ENCODE measurements around the gene AADACL2. TPM values are rescaled to one million over a fixed set of nuclear protein-coding genes. Genes with fewer than 3 reads are reported as not detected.
"Not testable (repeated sequence)": the region's sequence is repeated elsewhere in the genome, so short reads cannot be mapped to it uniquely, and the experiment has no call there.

The AADACL2 gene
- polyA plus RNA-seq, 2 of the 4 experiments (the other 2 are of a cell fraction) = not detected

DNA sequence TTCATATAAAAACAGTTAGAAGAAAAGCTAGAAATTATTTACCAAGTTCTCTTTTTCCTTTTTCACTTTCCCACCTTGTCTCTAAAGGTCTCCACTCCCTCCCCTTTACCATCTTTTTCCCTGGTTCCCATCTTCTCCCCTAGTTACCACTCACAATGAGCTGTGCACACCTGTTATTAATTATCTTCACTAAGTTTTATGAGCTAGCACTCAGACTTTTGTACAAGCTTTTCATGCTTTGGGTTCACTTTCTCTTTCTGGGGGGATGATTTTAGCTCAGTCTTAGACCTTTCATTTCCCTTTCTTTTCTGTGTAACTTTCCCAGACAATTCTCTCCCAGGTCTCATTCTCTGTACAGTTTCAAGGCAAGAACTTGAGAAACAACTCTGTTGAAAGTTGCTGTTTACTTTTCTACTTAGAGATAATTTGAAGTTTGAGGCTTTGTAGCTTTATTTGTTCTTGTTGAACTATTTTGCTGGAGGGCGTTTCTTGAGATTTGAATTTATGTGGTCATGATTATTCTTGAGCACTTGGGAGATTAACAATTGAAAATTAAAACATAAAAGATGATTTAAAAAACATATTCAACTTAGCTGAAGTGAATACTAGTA is 56.2 kb downstream of the AADACL2 start:
- WGBS (ENCODE audit: missing lambda C conversion rate) = 41% methylated on average over 1 of the region's 1 CpG
- POLR2A ChIA-PET = no interaction called here
- no peak for DNase-seq (ENCODE audit: low read depth in 1 of 2, low spot score in 1 of 2)
- peaks cover 71% of the 10 kb centered on the region for H3K4me1 ChIP-seq
- peak overlapping the region; percentile 29 to 57; a peak in 4 of 6 replicates for H3K27ac ChIP-seq
- no peak for ATAC-seq
- TF ChIP-seq FOSL2 (IDR thresholded peaks at IDR 0.05) (no peak), FOSL2 (CRISPR knock-in tag; IDR thresholded peaks at IDR 0.05) (peak; percentile 4; the same call in 1 of the 2 replicates), CEBPB (IDR thresholded peaks at IDR 0.05) (peak in 1 of 2 experiments; percentile 6; a peak in 1 of 4 replicates), HOXA7 (CRISPR knock-in tag; IDR thresholded peaks at IDR 0.05) (peak; percentile 49), ZC3H11A (IDR thresholded peaks at IDR 0.05) (no peak), CHD2 (IDR thresholded peaks at IDR 0.05; ENCODE audit: low read length, partially characterized antibody) (no peak)
- CTCF ChIA-PET = no interaction called here
- peak overlapping the region; percentile 24 for H3K4me2 ChIP-seq
- FAIRE-seq = no peak
- no peak overlapping the region for H3K4me3 ChIP-seq
- peaks cover 2% of the 10 kb centered on the region; the same call in 1 of the 3 replicates for H3K9me3 ChIP-seq

DNA sequence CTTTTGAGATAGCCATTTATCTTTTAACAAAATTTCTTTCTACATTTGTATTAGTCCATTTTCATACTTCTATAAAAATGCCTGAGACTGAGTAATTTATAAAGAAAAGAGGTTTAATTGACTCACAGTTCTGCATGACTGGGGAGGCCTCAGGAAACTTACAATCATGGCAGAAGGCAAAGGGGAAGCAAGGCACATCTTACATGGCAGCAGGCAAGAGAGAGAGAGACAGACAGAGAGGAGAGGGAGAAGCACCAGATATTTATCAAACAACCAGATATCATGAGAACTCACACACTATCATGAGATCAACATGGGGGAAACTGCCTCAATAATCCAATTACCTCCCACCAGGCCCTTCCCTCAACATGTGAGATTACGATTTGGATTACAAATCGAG is 57.0 kb downstream of the AADACL2 start:
- ATAC-seq; DNase-seq (ENCODE audit: low read depth in 1 of 2, low spot score in 1 of 2); FAIRE-seq; POLR2A ChIA-PET; H3K4me2 ChIP-seq; H3K9me3 ChIP-seq; CTCF ChIA-PET; H3K4me3 ChIP-seq: not testable (repeated sequence)
- WGBS (ENCODE audit: missing lambda C conversion rate) = 99% methylated on average over 2 of the region's 2 CpGs
- 0 out of 2 replicates have a peak, but pooled peaks have one; percentile 35 for TF ChIP-seq FOSB (CRISPR knock-in tag; IDR thresholded peaks at IDR 0.05)
- H3K27ac ChIP-seq = peak overlapping the region; percentile 11 to 48; a peak in 4 of 6 replicates
- H3K4me1 ChIP-seq = peaks cover 76% of the 10 kb centered on the region

DNA sequence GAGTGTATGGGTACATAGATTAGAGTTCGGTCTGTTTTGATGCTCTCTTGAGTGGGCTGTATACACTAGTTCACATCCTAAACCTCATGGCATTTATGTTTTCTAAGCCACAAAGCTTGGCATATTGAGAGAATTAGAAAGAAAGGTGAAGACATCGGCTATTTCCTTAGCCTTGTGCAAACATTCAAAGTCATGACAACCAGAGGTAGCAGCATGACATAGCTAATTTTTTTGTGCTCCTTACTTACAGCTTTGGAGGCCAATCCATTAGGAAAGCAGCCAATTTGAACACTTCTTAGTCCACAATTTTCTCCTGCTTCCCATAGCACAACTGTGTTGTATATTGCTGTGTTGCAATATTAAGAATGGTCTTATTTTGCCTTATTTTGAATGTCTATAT is 58.7 kb downstream of the AADACL2 start:
- Histone ChIP-seq H3K4me2 (peak overlapping the region; percentile 79), H3K4me1 (peaks cover 68% of the 10 kb centered on the region), H3K27ac (peak overlapping the region; percentile 73 to 79), H3K4me3 (0 out of 3 replicates have a peak overlapping the region, but pooled peaks have one; percentile 2), H3K9me3 (peaks cover 2% of the 10 kb centered on the region; the same call in 1 of the 3 replicates)
- 2% methylated on average over 2 of the region's 2 CpGs for WGBS (ENCODE audit: missing lambda C conversion rate)
- TF ChIP-seq TFCP2L1 (CRISPR knock-in tag; IDR thresholded peaks at IDR 0.05) = peak; percentile 5; the same call in 1 of the 2 replicates
- TF ChIP-seq FOSL2 (IDR thresholded peaks at IDR 0.05) = no peak
- no peak for TF ChIP-seq FOSL2 (CRISPR knock-in tag; IDR thresholded peaks at IDR 0.05)
- TF ChIP-seq POLR2A (IDR thresholded peaks at IDR 0.05; ENCODE audit: low read length) = no peak
- peak; percentile 50 to 53; a peak in 3 of 4 replicates for TF ChIP-seq CEBPB (IDR thresholded peaks at IDR 0.05)
- TF ChIP-seq NFE2L2 (conservative IDR thresholded peaks at IDR 0.05; ENCODE audit: low read length) = peak; percentile 78
- no peak for TF ChIP-seq SMC3 (IDR thresholded peaks at IDR 0.05)
- TF ChIP-seq RNF2 (IDR thresholded peaks at IDR 0.05; ENCODE audit: borderline replicate concordance, low read depth) = no peak
- peak; percentile 96 for TF ChIP-seq MAFK (IDR thresholded peaks at IDR 0.05; ENCODE audit: partially characterized antibody)
- TF ChIP-seq, protein P1, sequence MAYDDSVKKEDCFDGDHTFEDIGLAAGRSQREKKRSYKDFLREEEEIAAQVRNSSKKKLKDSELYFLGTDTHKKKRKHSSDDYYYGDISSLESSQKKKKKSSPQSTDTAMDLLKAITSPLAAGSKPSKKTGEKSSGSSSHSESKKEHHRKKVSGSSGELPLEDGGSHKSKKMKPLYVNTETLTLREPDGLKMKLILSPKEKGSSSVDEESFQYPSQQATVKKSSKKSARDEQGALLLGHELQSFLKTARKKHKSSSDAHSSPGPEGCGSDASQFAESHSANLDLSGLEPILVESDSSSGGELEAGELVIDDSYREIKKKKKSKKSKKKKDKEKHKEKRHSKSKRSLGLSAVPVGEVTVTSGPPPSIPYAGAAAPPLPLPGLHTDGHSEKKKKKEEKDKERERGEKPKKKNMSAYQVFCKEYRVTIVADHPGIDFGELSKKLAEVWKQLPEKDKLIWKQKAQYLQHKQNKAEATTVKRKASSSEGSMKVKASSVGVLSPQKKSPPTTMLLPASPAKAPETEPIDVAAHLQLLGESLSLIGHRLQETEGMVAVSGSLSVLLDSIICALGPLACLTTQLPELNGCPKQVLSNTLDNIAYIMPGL (CRISPR knock-in tag; IDR thresholded peaks at IDR 0.05; ENCODE audit: borderline replicate concordance) = no peak
- 0 out of 2 replicates have a peak, but pooled peaks have one; percentile 19 for TF ChIP-seq ZNF302 (CRISPR knock-in tag; IDR thresholded peaks at IDR 0.05)
- peak; percentile 68 to 74 for ATAC-seq
- peak; percentile 14 to 85 for DNase-seq (ENCODE audit: low read depth in 1 of 2, low spot score in 1 of 2)
- CTCF ChIA-PET = no interaction called here
- FAIRE-seq = peak; percentile 97
- POLR2A ChIA-PET = no interaction called here

DNA sequence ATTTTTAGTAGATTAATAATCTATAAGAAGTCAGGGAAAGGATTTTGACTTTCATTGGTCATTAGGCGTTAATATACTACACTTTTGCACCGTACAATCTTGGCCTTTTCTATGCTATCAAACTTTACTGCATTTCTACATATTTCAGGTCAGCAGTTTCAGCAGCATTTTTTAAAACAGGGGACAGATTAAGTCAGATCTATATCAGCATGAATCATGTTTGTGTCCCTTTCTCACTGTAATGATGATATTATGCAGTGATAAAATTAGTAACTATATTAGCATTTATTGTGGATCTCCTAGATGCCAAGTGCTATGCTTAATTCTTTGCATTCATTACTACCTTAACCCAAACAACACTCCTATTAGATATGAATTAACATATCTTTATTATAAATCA is 59.9 kb downstream of the AADACL2 start:
- 40% methylated on average over 2 of the region's 2 CpGs for WGBS (ENCODE audit: missing lambda C conversion rate)
- POLR2A ChIA-PET = interaction anchor here (0.5 to 1.0 kb wide), 2 partner anchors 21 to 44 kb away, joined by 3 read pairs; no protein-coding TSS in a partner anchor
- H3K4me1 ChIP-seq = peaks cover 65% of the 10 kb centered on the region
- no peak for ATAC-seq
- peak; percentile 18 for FAIRE-seq
- H3K4me3 ChIP-seq = no peak overlapping the region; the same call in 2 of the 3 replicates
- no peak for TF ChIP-seq EHF (CRISPR knock-in tag; IDR thresholded peaks at IDR 0.05)
- peak; percentile 25 for TF ChIP-seq MAFK (IDR thresholded peaks at IDR 0.05; ENCODE audit: partially characterized antibody)
- H3K4me2 ChIP-seq = peak overlapping the region; percentile 79
- no peak for DNase-seq (ENCODE audit: low read depth in 1 of 2, low spot score in 1 of 2)
- H3K9me3 ChIP-seq = peaks cover 2% of the 10 kb centered on the region; the same call in 1 of the 3 replicates
- CTCF ChIA-PET = interaction anchor here (0.8 kb wide), 1 partner anchor 44 kb away, joined by 3 read pairs; no protein-coding TSS in a partner anchor
- peak overlapping the region; percentile 73 to 77 for H3K27ac ChIP-seq

Data from A549 (cell line).